KMS-11 (cell line): ENCODE measurements around the gene SNTG2.
"Not testable (repeated sequence)": the region's sequence is repeated elsewhere in the genome, so short reads cannot be mapped to it uniquely, and the experiment has no call there.

Experiments used
- H2AFZ ChIP-seq: fragments of 200-600 bp; sonication (generic); 2 replicates; pipeline ENCODE4 v1.6.1; 2016; ENCODE audit warnings: antibody characterized with exemption, mixed run types, low read depth
- H3K27ac ChIP-seq: fragments of 200-600 bp; sonication (generic); 2 replicates; pipeline ENCODE4 v1.6.1; 2016; ENCODE audit warnings: mild to moderate bottlenecking, mixed run types
- H3K27me3 ChIP-seq: fragments of 200-600 bp; sonication (generic); 2 replicates; pipeline ENCODE4 v1.6.1; 2017; ENCODE audit warnings: mild to moderate bottlenecking, low read depth, mixed run types, moderate library complexity; ENCODE audit not compliant: insufficient read depth
- H3K36me3 ChIP-seq: fragments of 200-600 bp; sonication (generic); 2 replicates; pipeline ENCODE4 v1.6.1; 2017; ENCODE audit warnings: mild to moderate bottlenecking, mixed run types; ENCODE audit not compliant: insufficient read depth
- H3K4me1 ChIP-seq: fragments of 200-600 bp; sonication (generic); 2 replicates; pipeline ENCODE4 v1.6.1; 2016; ENCODE audit warnings: mild to moderate bottlenecking, low read depth, mixed run types; ENCODE audit not compliant: poor library complexity, severe bottlenecking
- H3K4me2 ChIP-seq: fragments of 200-600 bp; sonication (generic); 2 replicates; pipeline ENCODE4 v1.7.0; 2016; ENCODE audit warnings: mild to moderate bottlenecking, mixed run types
- H3K4me3 ChIP-seq: fragments of 200-600 bp; sonication (generic); IDR thresholded peaks from 2 replicates; pipeline ENCODE4 v1.6.1; 2017; ENCODE audit warnings: low read depth, low read length, mixed read lengths; ENCODE audit not compliant: insufficient read depth
- H3K79me2 ChIP-seq: fragments of 200-600 bp; sonication (generic); 2 replicates; pipeline ENCODE4 v1.6.1; 2016; ENCODE audit warnings: low read depth, mixed run types; ENCODE audit not compliant: insufficient read depth
- H3K9ac ChIP-seq: fragments of 200-600 bp; sonication (generic); 2 replicates; pipeline ENCODE4 v1.6.1; 2016; ENCODE audit warnings: mild to moderate bottlenecking, mixed run types
- H4K20me1 ChIP-seq: fragments of 200-600 bp; sonication (generic); 2 replicates; pipeline ENCODE4 v1.6.1; 2016; ENCODE audit warnings: mild to moderate bottlenecking, mixed run types; ENCODE audit not compliant: insufficient read depth
- CTCF ChIP-seq: fragments of 200-600 bp; sonication (generic); conservative IDR thresholded peaks from 2 replicates; pipeline ENCODE4 v1.6.1; 2017; ENCODE audit warnings: low read depth, mild to moderate bottlenecking, antibody characterized with exemption, low read length, moderate library complexity, mixed read lengths

The SNTG2 gene

GRCh38 chr2:1381644-1382043, 431.0 kb downstream of the SNTG2 start:
- no peaks in the 10 kb centered on the region for H3K79me2 ChIP-seq
- H4K20me1 ChIP-seq, result no peaks in the 10 kb centered on the region
- no peaks in the 10 kb centered on the region for H3K27me3 ChIP-seq
- no peaks in the 10 kb centered on the region for H3K36me3 ChIP-seq
- no peak overlapping the region for H3K4me2 ChIP-seq
- TF ChIP-seq CTCF, result no peak
- H3K9ac ChIP-seq, result no peak overlapping the region
- no peak overlapping the region for H3K27ac ChIP-seq
- no peak overlapping the region for H2AFZ ChIP-seq
- no peak overlapping the region for H3K4me3 ChIP-seq
- no peaks in the 10 kb centered on the region for H3K4me1 ChIP-seq

DNA sequence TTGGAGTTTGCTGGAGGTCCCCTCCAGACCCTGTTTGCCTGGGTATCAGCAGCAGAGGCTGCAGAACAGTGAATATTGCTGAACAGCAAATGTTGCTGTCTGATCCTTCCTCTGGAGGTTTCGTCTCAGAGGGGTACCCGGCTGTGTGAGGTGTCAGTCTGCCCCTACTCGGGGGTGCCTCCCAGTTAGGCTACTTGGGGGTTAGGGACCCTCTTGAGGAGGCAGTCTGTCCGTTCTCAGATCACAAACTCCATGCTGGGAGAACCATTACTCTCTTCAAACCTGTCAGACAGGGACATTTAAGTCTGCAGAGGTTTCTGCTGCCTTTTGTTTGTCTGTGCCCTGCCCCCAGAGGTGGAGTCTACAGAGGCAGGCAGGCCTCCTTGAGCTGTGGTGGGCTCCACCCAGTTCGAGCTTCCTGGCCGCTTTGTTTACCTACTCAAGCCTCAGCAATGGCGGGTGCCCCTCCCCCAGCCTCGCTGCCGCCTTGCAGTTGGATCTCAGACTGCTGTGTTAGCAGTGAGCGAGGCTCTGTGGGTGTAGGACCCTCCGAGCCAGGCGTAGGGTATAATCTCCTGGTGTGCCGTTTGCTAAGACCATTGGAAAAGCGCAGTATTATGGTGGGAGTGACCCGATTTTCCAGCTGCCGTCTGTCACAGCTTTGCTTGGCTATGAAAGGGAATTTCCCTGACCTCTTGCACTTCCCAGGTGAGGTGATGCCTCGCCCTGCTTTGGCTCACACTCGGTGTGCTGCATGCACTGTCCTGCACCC, 437.5 kb downstream of the SNTG2 start:
- H3K4me1 ChIP-seq, H3K79me2 ChIP-seq, H3K4me3 ChIP-seq, H3K4me2 ChIP-seq, H3K9ac ChIP-seq, H3K27ac ChIP-seq, H3K27me3 ChIP-seq, H2AFZ ChIP-seq, H3K36me3 ChIP-seq, H4K20me1 ChIP-seq: not testable (repeated sequence)

- H3K4me1 ChIP-seq, H3K27me3 ChIP-seq, H4K20me1 ChIP-seq: not testable (repeated sequence)
These were observed 439.5 kb downstream of the SNTG2 start for GRCh38 chr2:1390118-1390517.

GRCh38 chr2:1393321-1393720, 442.7 kb downstream of the SNTG2 start:
- H3K4me1 ChIP-seq, result no peaks in the 10 kb centered on the region

More at GRCh38 chr2:1390118-1390517, 439.5 kb downstream of the SNTG2 start:
- not testable (repeated sequence) for H3K4me3 ChIP-seq, H3K4me2 ChIP-seq, H3K27ac ChIP-seq, H2AFZ ChIP-seq, H3K36me3 ChIP-seq, H3K79me2 ChIP-seq, H3K9ac ChIP-seq

GRCh38 chr2:1394709-1395408, 444.2 kb downstream of the SNTG2 start:
- Histone ChIP-seq H3K27ac (no peak overlapping the region), H2AFZ (no peak overlapping the region), H3K36me3 (no peaks in the 10 kb centered on the region), H3K4me2 (no peak overlapping the region), H3K79me2 (no peaks in the 10 kb centered on the region), H3K9ac (no peak overlapping the region), H3K4me3 (no peak overlapping the region), H3K4me1 (no peaks in the 10 kb centered on the region), H3K27me3 (no peaks in the 10 kb centered on the region), H4K20me1 (no peaks in the 10 kb centered on the region)
- TF ChIP-seq CTCF, result no peak

More at GRCh38 chr2:1393321-1393720, 442.7 kb downstream of the SNTG2 start:
- no peaks in the 10 kb centered on the region for H3K79me2 ChIP-seq
- no peak overlapping the region for H3K4me2 ChIP-seq
- no peaks in the 10 kb centered on the region for H4K20me1 ChIP-seq
- no peak overlapping the region for H2AFZ ChIP-seq
- no peak overlapping the region for H3K9ac ChIP-seq
- H3K27me3 ChIP-seq, result no peaks in the 10 kb centered on the region
- H3K36me3 ChIP-seq, result no peaks in the 10 kb centered on the region
- no peak for TF ChIP-seq CTCF
- H3K27ac ChIP-seq, result no peak overlapping the region
- no peak overlapping the region for H3K4me3 ChIP-seq
